ENCODE measurements around the gene PPFIA3. TPM values are rescaled to one million over a fixed set of nuclear protein-coding genes. Genes with fewer than 3 reads are reported as not detected.
"Not testable (repeated sequence)": the region's sequence is repeated elsewhere in the genome, so short reads cannot be mapped to it uniquely, and the experiment has no call there.

Gene PPFIA3
- total RNA-seq, 4 donors from 2014 or later = 1.9 to 4.1 (median 3.0) TPM

DNA sequence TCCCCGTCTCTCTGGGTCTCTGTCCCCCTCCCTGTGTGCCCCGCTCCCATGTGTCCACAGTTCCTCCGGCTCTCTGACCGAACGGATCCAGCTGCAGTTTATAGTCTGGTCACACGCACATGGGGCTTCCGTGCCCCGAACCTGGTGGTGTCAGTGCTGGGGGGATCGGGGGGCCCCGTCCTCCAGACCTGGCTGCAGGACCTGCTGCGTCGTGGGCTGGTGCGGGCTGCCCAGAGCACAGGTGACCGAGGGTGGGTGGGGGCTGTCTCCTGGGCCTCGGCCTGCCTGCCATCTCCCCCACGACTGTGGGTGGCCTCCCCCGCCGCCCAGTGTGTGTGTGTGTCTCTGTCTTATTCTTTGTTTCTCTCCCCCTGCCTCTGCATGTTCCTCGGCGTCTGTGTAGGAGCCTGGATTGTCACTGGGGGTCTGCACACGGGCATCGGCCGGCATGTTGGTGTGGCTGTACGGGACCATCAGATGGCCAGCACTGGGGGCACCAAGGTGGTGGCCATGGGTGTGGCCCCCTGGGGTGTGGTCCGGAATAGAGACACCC lies 48.6 kb downstream of the PPFIA3 start:
- in situ Hi-C loops (cut with MboI; ENCODE audit: low sequenced_read_pairs in 4 of 4) = no loop called here
- DNase-seq = no peak
- Histone ChIP-seq H3K27ac (no peak overlapping the region), H3K36me3 (peaks cover 0 to 31% of the 10 kb centered on the region in 2 donors), H3K27me3 (no peaks in the 10 kb centered on the region), H3K4me1 (peaks cover 16 to 20% of the 10 kb centered on the region in 2 donors), H3K4me3 (no peak overlapping the region), H3K9me3 (no peaks in the 10 kb centered on the region)
- TF ChIP-seq, protein P1, sequence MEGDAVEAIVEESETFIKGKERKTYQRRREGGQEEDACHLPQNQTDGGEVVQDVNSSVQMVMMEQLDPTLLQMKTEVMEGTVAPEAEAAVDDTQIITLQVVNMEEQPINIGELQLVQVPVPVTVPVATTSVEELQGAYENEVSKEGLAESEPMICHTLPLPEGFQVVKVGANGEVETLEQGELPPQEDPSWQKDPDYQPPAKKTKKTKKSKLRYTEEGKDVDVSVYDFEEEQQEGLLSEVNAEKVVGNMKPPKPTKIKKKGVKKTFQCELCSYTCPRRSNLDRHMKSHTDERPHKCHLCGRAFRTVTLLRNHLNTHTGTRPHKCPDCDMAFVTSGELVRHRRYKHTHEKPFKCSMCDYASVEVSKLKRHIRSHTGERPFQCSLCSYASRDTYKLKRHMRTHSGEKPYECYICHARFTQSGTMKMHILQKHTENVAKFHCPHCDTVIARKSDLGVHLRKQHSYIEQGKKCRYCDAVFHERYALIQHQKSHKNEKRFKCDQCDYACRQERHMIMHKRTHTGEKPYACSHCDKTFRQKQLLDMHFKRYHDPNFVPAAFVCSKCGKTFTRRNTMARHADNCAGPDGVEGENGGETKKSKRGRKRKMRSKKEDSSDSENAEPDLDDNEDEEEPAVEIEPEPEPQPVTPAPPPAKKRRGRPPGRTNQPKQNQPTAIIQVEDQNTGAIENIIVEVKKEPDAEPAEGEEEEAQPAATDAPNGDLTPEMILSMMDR (IDR thresholded peaks at IDR 0.05 in 4 of 5, conservative IDR thresholded peaks at IDR 0.05 in 1 of 5) = no peak
- TF ChIP-seq POLR2A (IDR thresholded peaks at IDR 0.05) = no peak
- no peak for ATAC-seq
- intact Hi-C loops (cut with DNase I; ENCODE audit: low total_unique reads) = no loop called here

DNA sequence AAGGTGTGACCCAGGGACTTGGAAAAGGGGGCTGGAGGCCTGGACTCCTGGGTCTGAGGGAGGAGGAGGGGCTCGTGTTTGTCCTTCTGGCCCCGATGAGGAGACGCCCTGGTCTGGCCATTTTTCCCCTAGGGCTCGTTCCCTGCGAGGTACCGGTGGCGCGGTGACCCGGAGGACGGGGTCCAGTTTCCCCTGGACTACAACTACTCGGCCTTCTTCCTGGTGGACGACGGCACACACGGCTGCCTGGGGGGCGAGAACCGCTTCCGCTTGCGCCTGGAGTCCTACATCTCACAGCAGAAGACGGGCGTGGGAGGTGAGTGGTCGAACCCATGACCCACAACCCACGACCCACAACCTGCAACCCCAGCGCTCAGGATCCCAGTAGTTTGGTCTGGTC lies 49.1 kb downstream of the PPFIA3 start:
- no peak overlapping the region for H3K27ac ChIP-seq
- H3K9me3 ChIP-seq = no peaks in the 10 kb centered on the region
- intact Hi-C loops (cut with DNase I; ENCODE audit: low total_unique reads) = no loop called here
- H3K4me3 ChIP-seq = no peak overlapping the region
- peaks cover 16 to 20% of the 10 kb centered on the region in 2 donors for H3K4me1 ChIP-seq
- in situ Hi-C loops (cut with MboI; ENCODE audit: low sequenced_read_pairs in 4 of 4) = no loop called here
- DNase-seq (no peak), ATAC-seq (no peak)
- no peaks in the 10 kb centered on the region for H3K27me3 ChIP-seq
- peaks cover 0 to 35% of the 10 kb centered on the region in 2 donors for H3K36me3 ChIP-seq
- no peak for TF ChIP-seq POLR2A (IDR thresholded peaks at IDR 0.05)
- TF ChIP-seq, protein P1 (IDR thresholded peaks at IDR 0.05 in 4 of 5, conservative IDR thresholded peaks at IDR 0.05 in 1 of 5) = no peak

DNA sequence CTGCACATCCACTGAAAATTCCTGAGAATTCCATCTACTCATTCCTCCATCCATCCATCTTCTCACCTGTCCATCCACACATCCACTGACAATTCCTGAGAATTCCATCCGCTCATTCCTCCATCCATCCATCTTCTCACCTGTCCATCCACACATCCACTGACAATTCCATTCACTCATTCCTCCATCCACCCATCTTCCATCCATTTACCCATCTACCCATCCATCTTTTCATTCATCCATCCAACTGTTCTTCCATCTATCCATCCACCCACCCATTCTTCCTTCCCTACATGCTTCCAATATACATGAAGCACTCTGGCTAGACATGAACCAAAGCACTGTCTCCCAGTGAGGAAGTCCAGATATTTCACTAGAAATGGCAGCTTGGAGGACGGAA lies 53.9 kb downstream of the PPFIA3 start:
- H3K36me3 ChIP-seq = peaks cover 0 to 52% of the 10 kb centered on the region in 2 donors
- intact Hi-C loops (cut with DNase I; ENCODE audit: low total_unique reads) (no loop called here), in situ Hi-C loops (cut with MboI; ENCODE audit: low sequenced_read_pairs in 4 of 4) (no loop called here)
- DNase-seq (no peak), ATAC-seq (no peak)
- no peaks in the 10 kb centered on the region for H3K9me3 ChIP-seq
- H3K27ac ChIP-seq = no peak overlapping the region
- H3K4me3 ChIP-seq = no peak overlapping the region
- no peaks in the 10 kb centered on the region for H3K4me1 ChIP-seq
- TF ChIP-seq, protein P1 (IDR thresholded peaks at IDR 0.05 in 4 of 5, conservative IDR thresholded peaks at IDR 0.05 in 1 of 5) = no peak
- no peak for TF ChIP-seq POLR2A (IDR thresholded peaks at IDR 0.05)
- no peaks in the 10 kb centered on the region for H3K27me3 ChIP-seq

DNA sequence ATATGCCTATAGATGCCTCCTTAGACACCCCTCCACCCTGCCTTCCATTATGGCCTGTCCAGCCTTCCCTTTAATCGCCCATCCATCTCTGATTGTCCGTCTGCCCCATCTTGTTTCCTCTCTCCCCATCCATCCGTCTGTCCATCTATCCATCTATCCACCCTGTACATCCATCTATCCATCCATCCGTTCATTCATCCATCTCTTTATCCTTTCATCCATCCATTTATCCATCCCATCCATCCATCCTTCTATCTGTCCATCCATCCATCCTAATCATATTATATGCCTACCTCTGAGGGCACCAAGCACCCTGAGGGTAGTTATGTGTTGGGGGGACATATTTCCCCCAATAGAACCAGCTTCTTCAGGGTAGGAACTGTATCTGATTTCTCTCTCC lies 61.3 kb downstream of the PPFIA3 start:
- no peak for TF ChIP-seq POLR2A (IDR thresholded peaks at IDR 0.05)
- TF ChIP-seq, protein P1 (IDR thresholded peaks at IDR 0.05 in 4 of 5, conservative IDR thresholded peaks at IDR 0.05 in 1 of 5) = no peak
- Histone ChIP-seq H3K4me3 (no peak overlapping the region), H3K36me3 (peaks cover 0 to 33% of the 10 kb centered on the region in 2 donors), H3K9me3 (no peaks in the 10 kb centered on the region), H3K4me1 (no peaks in the 10 kb centered on the region), H3K27ac (no peak overlapping the region), H3K27me3 (no peaks in the 10 kb centered on the region)
- in situ Hi-C loops (cut with MboI; ENCODE audit: low sequenced_read_pairs in 4 of 4) = no loop called here
- ATAC-seq = no peak
- DNase-seq = no peak
- intact Hi-C loops (cut with DNase I; ENCODE audit: low total_unique reads) = no loop called here

DNA sequence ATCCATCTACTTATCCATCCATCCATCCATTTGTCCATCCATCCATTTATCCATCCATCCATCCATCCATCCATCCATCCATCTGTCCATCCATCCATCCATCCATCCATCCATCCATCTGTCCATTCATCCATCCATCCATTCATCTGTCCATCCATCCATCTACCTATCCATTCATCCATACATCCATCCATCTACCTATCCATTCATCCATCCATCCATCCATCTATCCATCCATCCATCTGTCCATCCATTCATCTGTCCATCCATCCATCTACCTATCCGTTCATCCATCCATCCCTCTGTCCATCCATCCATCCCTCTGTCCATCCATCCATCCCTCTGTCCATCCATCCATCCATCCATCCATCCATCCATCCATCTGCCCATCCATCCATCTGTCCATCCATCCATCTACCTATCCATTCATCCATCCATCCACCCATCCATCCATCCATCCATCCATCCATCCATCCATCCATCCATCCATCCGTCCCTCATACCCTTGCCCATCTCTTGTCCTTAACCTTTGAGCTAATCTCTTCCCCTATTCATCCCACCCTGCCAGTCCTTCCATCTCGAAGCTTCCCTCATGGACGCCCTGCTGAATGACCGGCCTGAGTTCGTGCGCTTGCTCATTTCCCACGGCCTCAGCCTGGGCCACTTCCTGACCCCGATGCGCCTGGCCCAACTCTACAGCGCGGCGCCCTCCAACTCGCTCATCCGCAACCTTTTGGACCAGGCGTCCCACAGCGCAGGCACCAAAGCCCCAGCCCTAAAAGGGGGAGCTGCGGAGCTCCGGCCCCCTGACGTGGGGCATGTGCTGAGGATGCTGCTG lies 62.9 kb downstream of the PPFIA3 start:
- H3K4me3 ChIP-seq; H3K4me1 ChIP-seq; DNase-seq; H3K27ac ChIP-seq; intact Hi-C loops (cut with DNase I; ENCODE audit: low total_unique reads); H3K9me3 ChIP-seq; in situ Hi-C loops (cut with MboI; ENCODE audit: low sequenced_read_pairs in 4 of 4); ATAC-seq; H3K27me3 ChIP-seq: not testable (repeated sequence)
- peaks cover 0 to 47% of the 10 kb centered on the region in 2 donors for H3K36me3 ChIP-seq

Data from gastrocnemius medialis (tissue), 4 donors.